ENCODE results near the gene TSPAN18. TPM values are rescaled to one million over a fixed set of nuclear protein-coding genes. Genes with fewer than 3 reads are reported as not detected.
A peak's percentile ranks its signal among the peaks of the same experiment; 100 is the strongest.

Gene TSPAN18
- total RNA-seq, 1 donor from 2014 or later = 25.7 TPM

DNA sequence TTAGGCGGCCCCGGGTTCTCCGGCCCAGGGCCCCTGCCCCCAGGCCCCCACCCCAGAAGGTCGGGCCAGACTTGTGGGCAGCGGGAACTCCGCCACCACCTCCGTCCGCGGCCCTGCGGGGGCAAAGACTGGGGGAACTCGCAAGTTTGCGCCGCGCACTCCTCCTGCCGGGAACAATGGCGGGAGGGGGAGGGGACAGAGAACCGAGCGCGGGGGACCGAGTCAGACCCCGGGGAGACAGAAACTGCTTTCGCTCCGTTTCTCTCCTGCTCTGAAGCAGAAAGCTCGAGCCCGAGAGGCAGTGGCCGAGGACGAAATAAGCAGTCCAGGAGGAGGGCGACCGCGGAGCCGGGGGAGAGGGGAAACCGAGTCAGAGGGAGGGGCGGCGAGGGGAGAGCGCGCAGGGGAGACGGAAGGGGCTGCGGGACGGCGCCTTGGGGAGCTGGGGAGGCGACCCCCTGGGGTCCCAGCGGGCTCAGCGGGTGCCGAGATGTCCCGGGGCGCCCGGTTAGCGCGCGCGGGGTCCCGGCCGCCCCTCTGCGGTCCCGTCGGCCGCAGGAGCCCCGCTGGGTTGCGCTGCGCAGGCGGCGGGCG lies 223.4 kb downstream of the TSPAN18 start:
- Mint-ChIP-seq H3K27ac (peak overlapping the region; percentile 71), H3K27me3 (peaks cover 7% of the 10 kb centered on the region), H3K4me1 (ENCODE audit: low read depth) (no peaks in the 10 kb centered on the region), H3K36me3 (ENCODE audit: insufficient read depth) (no peaks in the 10 kb centered on the region), H3K9me3 (ENCODE audit: low read depth) (no peaks in the 10 kb centered on the region), H3K4me3 (ENCODE audit: low read depth) (peak overlapping the region; percentile 83)
- TF ChIP-seq, protein P1, sequence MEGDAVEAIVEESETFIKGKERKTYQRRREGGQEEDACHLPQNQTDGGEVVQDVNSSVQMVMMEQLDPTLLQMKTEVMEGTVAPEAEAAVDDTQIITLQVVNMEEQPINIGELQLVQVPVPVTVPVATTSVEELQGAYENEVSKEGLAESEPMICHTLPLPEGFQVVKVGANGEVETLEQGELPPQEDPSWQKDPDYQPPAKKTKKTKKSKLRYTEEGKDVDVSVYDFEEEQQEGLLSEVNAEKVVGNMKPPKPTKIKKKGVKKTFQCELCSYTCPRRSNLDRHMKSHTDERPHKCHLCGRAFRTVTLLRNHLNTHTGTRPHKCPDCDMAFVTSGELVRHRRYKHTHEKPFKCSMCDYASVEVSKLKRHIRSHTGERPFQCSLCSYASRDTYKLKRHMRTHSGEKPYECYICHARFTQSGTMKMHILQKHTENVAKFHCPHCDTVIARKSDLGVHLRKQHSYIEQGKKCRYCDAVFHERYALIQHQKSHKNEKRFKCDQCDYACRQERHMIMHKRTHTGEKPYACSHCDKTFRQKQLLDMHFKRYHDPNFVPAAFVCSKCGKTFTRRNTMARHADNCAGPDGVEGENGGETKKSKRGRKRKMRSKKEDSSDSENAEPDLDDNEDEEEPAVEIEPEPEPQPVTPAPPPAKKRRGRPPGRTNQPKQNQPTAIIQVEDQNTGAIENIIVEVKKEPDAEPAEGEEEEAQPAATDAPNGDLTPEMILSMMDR (IDR thresholded peaks at IDR 0.05; ENCODE audit: unreplicated experiment) = no peak
- DNase-seq (ENCODE audit: low spot score, unreplicated experiment) = peak; percentile 37

DNA sequence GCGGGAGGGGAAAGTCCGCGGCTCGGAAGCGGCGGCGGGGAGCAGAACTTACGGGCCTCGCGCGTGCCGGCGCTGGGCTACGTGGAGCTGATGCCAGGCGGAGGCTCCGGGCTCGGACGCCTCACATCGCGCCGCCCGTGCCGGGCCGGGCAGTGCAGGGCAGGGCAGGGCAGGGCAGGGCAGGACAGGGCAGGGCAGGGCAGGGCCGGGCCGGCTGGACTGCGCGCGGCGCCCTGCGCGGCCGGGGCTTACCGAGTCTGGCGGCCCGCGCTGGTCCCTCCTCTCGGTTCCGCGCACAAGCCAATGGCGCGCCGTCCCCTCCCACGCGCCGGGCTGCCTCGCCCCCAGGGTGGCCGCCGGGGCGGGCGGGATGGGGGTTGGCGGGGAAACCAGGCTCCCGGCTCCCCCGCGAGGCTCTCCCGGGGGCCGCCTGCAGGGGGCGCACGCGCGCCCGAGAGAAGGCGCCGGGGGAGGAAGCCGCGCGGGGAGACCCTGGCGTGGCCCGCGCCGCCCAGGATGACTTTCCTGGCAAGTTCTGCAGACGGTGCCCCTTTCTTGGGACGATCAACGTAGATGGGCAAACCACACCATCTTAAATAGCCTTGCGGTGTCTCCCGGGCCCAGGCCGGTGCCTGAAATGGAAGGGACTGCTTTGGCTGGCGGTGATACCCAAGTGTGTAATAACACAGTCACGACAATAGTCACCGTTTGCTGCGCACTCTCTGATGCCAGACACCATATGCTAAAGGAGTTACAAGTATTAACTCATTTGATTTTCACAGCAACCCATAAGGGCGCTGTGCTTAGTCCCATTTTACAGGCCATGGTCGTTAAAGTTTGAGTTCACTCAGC lies 224.1 kb downstream of the TSPAN18 start, which contains the start of gene TP53I11:
Gene TP53I11, minus strand, starts transcription at position 259 of the 852 bp plus-strand sequence. CDS start 12,548 bp downstream, outside the sequence.
- H3K36me3 Mint-ChIP-seq (ENCODE audit: insufficient read depth) = no peaks in the 10 kb centered on the region
- DNase-seq (ENCODE audit: low spot score, unreplicated experiment) = peak; percentile 67
- TF ChIP-seq, protein P1 (IDR thresholded peaks at IDR 0.05; ENCODE audit: unreplicated experiment) = peak; percentile 97
- H3K4me1 Mint-ChIP-seq (ENCODE audit: low read depth) = no peaks in the 10 kb centered on the region
- peak within 1 kb of the TSS; percentile 71 for H3K27ac Mint-ChIP-seq
- no peaks in the 10 kb centered on the region for H3K9me3 Mint-ChIP-seq (ENCODE audit: low read depth)
- peaks cover 13% of the 10 kb centered on the region for H3K27me3 Mint-ChIP-seq
- H3K4me3 Mint-ChIP-seq (ENCODE audit: low read depth) = peak within 1 kb of the TSS; percentile 83

DNA sequence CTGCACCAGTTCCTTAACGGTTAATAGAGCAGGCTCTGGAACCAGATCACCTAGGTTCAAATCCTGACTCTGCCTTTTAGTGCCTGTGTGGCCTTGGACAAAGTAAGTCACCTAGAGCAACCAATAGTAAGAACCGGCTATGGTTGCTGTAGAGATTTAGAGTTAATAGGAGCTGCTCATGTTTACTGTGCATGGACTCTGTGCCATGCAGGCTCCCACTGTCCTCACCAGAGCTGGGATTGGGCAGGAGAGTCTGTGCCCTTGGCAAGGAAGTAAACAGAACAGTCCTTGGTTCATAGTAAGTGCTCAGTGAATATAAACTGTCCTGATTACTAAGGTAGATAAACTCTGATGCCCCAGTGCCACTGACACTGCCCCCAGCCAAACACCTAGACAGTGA lies 225.3 kb downstream of the TSPAN18 start:
- TF ChIP-seq, protein P1 (IDR thresholded peaks at IDR 0.05; ENCODE audit: unreplicated experiment) = no peak
- peak overlapping the region; percentile 66 for H3K4me3 Mint-ChIP-seq (ENCODE audit: low read depth)
- H3K27ac Mint-ChIP-seq = no peak overlapping the region
- DNase-seq (ENCODE audit: low spot score, unreplicated experiment) = no peak
- H3K4me1 Mint-ChIP-seq (ENCODE audit: low read depth) = peaks cover 2% of the 10 kb centered on the region
- H3K36me3 Mint-ChIP-seq (ENCODE audit: insufficient read depth) = no peaks in the 10 kb centered on the region
- no peaks in the 10 kb centered on the region for H3K9me3 Mint-ChIP-seq (ENCODE audit: low read depth)
- H3K27me3 Mint-ChIP-seq = peaks cover 24% of the 10 kb centered on the region

DNA sequence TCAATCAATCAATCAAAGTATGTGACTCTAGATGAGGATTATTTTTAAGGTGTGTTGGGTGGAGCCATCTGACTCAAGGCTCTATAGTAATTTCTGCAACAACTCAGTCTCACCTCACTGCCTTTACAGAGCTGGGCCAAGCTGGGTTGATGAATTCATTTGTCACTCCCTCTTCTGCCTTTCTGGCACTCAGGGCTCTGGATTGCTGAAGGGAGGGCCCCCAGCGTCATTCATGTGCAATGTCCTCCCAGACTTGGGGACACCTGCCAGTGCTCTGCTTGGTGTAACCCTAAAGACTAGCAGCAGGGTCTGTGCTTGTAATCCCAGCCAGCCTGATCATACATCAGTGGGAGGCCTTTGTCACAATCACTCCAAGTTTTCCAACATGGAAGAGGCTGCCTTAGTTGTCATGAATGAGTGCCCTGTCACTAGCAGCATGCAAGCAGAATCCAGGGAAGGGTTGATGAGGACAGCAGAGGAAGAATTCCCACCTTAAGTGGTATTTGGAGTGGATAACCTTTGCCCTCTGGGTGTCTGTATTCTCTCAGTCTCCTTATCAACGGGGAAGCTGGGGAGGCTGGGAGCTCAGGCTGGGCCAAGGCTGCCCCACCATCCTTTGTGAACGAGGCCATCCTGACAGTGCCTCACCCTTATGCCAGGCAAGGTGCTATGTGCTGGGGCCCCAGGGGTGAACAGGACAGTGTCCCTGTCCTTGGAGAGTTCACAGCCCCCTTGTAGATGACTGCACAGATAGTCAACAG lies 225.9 kb downstream of the TSPAN18 start:
- Mint-ChIP-seq H3K9me3 (ENCODE audit: low read depth) (no peaks in the 10 kb centered on the region), H3K4me1 (ENCODE audit: low read depth) (peaks cover 2% of the 10 kb centered on the region), H3K36me3 (ENCODE audit: insufficient read depth) (no peaks in the 10 kb centered on the region), H3K27me3 (peaks cover 27% of the 10 kb centered on the region), H3K27ac (no peak overlapping the region), H3K4me3 (ENCODE audit: low read depth) (no peak overlapping the region)
- TF ChIP-seq, protein P1 (IDR thresholded peaks at IDR 0.05; ENCODE audit: unreplicated experiment) = no peak
- no peak for DNase-seq (ENCODE audit: low spot score, unreplicated experiment)
